ENCODE measurements around the gene PFKFB4. TPM values are rescaled to one million over a fixed set of nuclear protein-coding genes. Genes with fewer than 3 reads are reported as not detected.

Gene PFKFB4
- total and polyA plus RNA-seq, 9 of the 15 experiments (the other 6 are each of a cell fraction or from before 2014, with no cell fraction given), result 0.92 to 56.3 (median 13.5) TPM

- peak; percentile 39 for TF ChIP-seq E2F8 (IDR thresholded peaks at IDR 0.05; ENCODE audit: low read depth, partially characterized antibody)
- peak; percentile 87 for TF ChIP-seq ZFP91 (CRISPR knock-in tag; IDR thresholded peaks at IDR 0.05)
- peak; percentile 75 for TF ChIP-seq ZBTB12 (CRISPR knock-in tag; IDR thresholded peaks at IDR 0.05)
- TF ChIP-seq HDGF (IDR thresholded peaks at IDR 0.05), result peak; percentile 67; the same call in 1 of the 2 replicates
- peak; percentile 17 to 29; a peak in 3 of 4 replicates for TF ChIP-seq NRF1 (conservative IDR thresholded peaks at IDR 0.05 in 1 of 2, IDR thresholded peaks at IDR 0.05 in 1 of 2)
- 0 out of 2 replicates have a peak, but pooled peaks have one; percentile 34 for TF ChIP-seq DIDO1 (tag; IDR thresholded peaks at IDR 0.05; ENCODE audit: low read depth)
- no peak for TF ChIP-seq TEAD1 (CRISPR knock-in tag; IDR thresholded peaks at IDR 0.05)
- TF ChIP-seq ZNF518B (CRISPR knock-in tag; IDR thresholded peaks at IDR 0.05), result no peak
- TF ChIP-seq ZBTB43 (CRISPR knock-in tag; IDR thresholded peaks at IDR 0.05), result no peak
- peak; percentile 94 for TF ChIP-seq JUND (IDR thresholded peaks at IDR 0.05; ENCODE audit: borderline replicate concordance, low read depth, low read length)
- peak; percentile 93 for TF ChIP-seq JUND (tag; IDR thresholded peaks at IDR 0.05; ENCODE audit: borderline replicate concordance, low read depth, low read length)
- TF ChIP-seq ZNF23 (CRISPR knock-in tag; IDR thresholded peaks at IDR 0.05), result no peak
- TF ChIP-seq ZNF354B (CRISPR knock-in tag; IDR thresholded peaks at IDR 0.05), result no peak
- no peak for TF ChIP-seq BRF2 (IDR thresholded peaks at IDR 0.05; ENCODE audit: borderline replicate concordance, insufficient read depth, insufficient read length)
- TF ChIP-seq MCM7 (IDR thresholded peaks at IDR 0.05), result no peak
- no peak for TF ChIP-seq C11orf30 (IDR thresholded peaks at IDR 0.05; ENCODE audit: low read depth)
Measured at GRCh38 chr3:48472923-48473616, 83.5 kb downstream of the PFKFB4 start (continued).

Measured in K562 (cell line).